Measurements from ENCODE around the gene WDR37.

WDR37 gene

GRCh38 chr10:1128649-1129048 lies 72.5 kb downstream of the WDR37 start:
- no peak for DNase-seq

GRCh38 chr10:1130226-1130625 lies 74.0 kb downstream of the WDR37 start:
- DNase-seq: no peak

GRCh38 chr10:1130995-1131790 lies 75.0 kb downstream of the WDR37 start:
- DNase-seq: no peak

GRCh38 chr10:1132584-1132983 lies 76.4 kb downstream of the WDR37 start:
- DNase-seq: no peak

GRCh38 chr10:1133495-1134045 lies 77.4 kb downstream of the WDR37 start:
- no peak for DNase-seq

- DNase-seq: no peak
Observed at GRCh38 chr10:1134156-1134555, 78.0 kb downstream of the WDR37 start.

GRCh38 chr10:1136268-1136667 lies 80.1 kb downstream of the WDR37 start:
- DNase-seq: no peak

GRCh38 chr10:1137499-1138163 lies 81.4 kb downstream of the WDR37 start:
- no peak for DNase-seq

GRCh38 chr10:1138529-1138928 lies 82.3 kb downstream of the WDR37 start:
- no peak for DNase-seq

- DNase-seq: no peak
Observed at GRCh38 chr10:1141261-1141660, 85.1 kb downstream of the WDR37 start.

GRCh38 chr10:1141701-1142100 lies 85.5 kb downstream of the WDR37 start:
- DNase-seq: no peak

- DNase-seq: no peak
Observed at GRCh38 chr10:1142596-1142995, 86.4 kb downstream of the WDR37 start.

- DNase-seq: no peak
Observed at GRCh38 chr10:1147810-1148209, 91.6 kb downstream of the WDR37 start.

GRCh38 chr10:1148855-1149605 lies 92.8 kb downstream of the WDR37 start:
- no peak for DNase-seq

- no peak for DNase-seq
Observed at GRCh38 chr10:1149793-1150637, 93.8 kb downstream of the WDR37 start.

- no peak for DNase-seq
Observed at GRCh38 chr10:1150638-1150955, 94.4 kb downstream of the WDR37 start.

GRCh38 chr10:1151076-1152033 lies 95.2 kb downstream of the WDR37 start:
- peak; percentile 32 for DNase-seq

GRCh38 chr10:1152386-1153250 lies 96.4 kb downstream of the WDR37 start:
- no peak for DNase-seq

- no peak for DNase-seq
Observed at GRCh38 chr10:1153251-1153763, 97.1 kb downstream of the WDR37 start.

- no peak for DNase-seq
Observed at GRCh38 chr10:1153805-1154351, 97.7 kb downstream of the WDR37 start.
